ENCODE data around the gene SEPTIN6.

Gene SEPTIN6

GRCh38 chrX:119648421-119648775 is 44.6 kb downstream of the SEPTIN6 start:
- DNase-seq (ENCODE audit: low spot score) = no peak

- DNase-seq (ENCODE audit: low spot score) = no peak
These were observed 45.2 kb downstream of the SEPTIN6 start for GRCh38 chrX:119647552-119648420.

GRCh38 chrX:119647089-119647488 is 45.9 kb downstream of the SEPTIN6 start:
- no peak for DNase-seq (ENCODE audit: low spot score)

GRCh38 chrX:119646515-119646914 is 46.5 kb downstream of the SEPTIN6 start:
- DNase-seq (ENCODE audit: low spot score) = no peak

- DNase-seq (ENCODE audit: low spot score) = no peak
These were observed 49.3 kb downstream of the SEPTIN6 start for GRCh38 chrX:119643696-119644095.

All from left forelimb (tissue), 1 donor.